Activated CD4-positive, alpha-beta T cell treated with anti-CD3 and anti-CD28 coated beads for 1 hour (primary cell): ENCODE measurements around the gene RYK.
A peak's percentile ranks its signal among the peaks of the same experiment; 100 is the strongest.
"Not testable (repeated sequence)": the region's sequence is repeated elsewhere in the genome, so short reads cannot be mapped to it uniquely, and the experiment has no call there.

ENCODE experiments used
- DNase-seq: peaks from one replicate; pipeline ENCODE4 v3.0.0-alpha.2; 2020

The RYK gene

DNA sequence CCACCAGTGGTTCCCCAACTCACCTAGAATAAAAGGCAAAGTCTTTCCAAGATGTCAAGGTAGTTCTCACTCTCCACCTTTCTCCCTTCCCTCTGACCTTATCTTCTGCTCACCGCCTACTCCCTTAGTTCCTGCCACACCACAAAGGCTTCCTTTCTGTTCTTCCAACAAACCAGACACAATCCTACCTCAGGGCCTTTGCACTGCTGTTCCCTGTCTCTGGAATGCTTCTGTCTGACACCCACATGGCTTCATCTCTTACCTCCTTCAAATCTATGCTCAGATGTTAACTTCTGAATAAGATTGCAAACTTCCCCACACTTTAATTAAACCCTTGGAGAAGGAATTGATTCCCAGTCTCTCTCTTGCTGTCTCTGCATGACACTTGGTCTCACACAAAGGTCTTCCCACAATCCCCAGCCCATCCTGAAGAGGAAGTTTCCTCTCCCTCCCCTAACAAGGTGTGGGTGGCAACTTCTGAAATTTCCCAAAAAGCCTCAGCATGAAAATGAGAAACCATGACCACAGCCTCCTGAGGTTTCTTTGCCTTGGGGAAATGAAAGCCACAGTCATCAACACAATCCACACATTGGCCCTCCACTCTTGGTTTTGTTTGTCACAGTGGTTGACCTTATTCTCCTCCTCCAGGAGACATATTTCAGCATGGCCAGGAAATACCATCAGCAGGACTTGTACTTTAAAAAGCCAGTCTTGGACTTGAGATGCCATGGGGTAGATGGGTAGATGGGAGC, 3.0 kb upstream of the RYK start:
- no peak for DNase-seq

DNA sequence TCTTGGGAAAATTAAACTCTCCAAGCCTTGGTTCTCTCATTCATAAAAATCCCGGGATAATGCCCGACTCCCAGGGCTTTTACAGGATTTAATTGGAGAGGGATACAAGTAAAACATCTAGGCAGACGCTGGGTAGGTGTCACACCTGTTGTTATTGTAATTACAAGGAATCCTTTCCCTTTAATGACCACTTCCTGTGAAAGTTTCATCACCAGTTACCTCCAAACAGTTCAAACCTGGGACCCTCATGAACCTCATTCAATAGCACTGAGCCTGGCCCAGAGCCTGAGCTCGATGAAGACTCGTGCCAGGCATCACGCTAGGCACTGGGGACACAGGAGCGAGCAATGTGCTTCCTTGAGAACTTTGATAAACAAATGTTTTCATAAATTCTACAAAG, 2.1 kb upstream of the RYK start:
- no peak for DNase-seq

DNA sequence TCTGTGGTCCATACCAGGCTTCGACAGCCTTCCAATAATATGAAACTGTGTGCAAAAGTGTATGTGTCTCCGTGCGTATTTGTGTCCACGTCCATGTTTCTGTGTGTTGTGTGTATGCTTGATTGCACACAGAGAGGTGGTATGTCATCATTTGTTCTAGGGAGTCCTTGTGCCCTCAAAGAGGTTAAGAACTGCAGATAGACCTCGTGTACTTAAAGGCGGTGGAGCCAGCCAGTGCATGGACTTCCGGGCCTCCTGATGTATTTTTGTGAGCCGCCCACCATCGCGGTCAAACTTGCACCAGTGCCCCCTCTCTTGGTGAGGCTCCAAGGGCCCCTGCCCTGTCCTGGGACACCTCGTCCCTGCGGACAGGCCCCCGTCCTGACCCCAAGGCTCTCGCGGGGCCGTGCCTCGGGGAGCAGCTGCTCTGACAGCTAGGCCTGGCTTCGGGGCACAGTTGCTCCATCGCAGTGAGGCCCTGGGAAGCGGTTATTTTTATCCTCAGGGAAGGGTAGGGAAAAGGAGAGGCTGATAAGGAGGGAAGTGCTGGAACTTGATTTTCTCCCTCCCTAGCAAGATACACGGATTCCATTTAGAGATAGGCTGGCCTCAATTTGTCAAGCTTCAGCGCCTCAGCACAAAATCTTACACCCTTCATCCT, 1.2 kb upstream of the RYK start:
- DNase-seq: no peak

DNA sequence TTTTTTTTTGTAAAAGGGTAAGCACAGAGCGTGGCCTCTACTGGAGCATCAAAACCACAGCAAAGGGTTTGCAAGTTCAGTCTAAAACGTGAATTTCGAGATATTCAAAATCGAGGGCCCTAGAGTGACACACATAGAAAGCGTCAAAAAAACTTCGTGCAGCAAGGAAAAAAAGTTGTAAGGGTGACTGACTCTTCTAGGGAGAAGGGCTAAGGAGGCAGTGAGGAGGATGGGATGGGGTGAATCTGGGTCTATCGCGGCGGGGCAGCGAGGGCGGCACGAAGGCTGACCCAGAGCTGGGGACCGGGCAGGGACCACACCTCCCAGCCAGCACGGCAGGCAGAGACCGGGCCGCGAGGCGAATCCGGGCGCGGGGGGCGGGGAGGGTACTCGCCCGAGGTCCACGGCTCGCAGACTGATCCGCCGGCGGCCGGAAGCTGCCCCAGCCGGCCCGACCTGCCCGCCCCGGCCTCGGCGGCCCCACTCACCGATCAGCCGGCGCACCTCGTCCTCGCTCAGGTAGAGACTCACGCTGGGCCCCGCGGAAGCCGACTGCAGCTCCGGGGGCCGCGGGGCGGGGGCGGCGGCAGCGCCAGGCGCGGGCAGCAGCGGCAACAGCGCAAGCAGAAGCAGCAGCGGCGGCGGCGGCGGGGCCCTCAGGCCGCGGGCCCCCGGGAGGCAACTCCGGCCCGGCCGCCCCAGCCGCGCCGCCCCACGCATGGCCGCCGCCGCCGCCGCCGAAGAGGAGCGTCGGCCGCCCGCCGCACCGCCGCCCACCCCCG, 533 bp downstream of the RYK start:
- DNase-seq: peak; percentile 24

DNA sequence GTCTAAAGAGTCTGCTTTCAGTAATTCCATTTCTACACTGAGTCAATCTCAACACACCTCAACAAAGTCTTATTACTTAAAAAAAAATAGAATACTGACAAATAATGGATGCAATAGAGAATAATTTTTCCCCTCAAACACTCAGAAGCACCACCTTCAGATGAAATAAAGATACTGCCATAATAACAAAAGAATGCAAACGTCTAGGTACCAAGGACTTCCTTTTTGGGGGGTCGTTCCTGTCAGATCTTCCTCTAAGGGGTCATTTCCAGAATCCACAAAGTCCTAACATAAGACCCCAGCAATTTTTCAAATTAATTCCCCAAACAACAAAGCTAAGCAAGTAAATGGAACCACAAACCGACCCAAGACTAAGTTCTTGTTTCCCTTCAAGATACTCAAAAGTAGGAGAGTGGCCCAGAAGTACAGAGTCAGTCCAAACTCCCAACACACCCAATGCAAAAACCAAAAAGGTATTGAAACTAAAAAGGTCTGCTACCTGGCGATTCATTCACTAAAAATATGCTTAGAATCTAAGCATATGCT, 1.3 kb downstream of the RYK start:
- DNase-seq: no peak

DNA sequence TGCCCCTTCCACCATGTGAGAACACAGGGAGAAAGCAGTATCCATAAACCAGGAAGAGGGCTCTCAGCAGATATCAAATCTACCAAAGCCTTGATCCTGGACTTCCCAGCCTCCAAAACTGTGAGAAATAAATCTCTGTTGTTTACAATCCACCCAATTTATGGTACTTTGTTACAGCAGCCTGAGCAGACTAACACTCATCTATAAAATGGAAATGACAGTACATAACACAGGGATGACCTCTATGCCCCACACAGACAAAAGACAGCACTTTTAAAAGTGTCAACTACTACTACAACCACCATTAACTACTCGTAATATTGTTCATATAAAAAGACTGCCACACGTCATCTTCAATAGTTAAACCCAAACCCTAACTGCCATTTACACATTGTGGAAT, 5.7 kb downstream of the RYK start:
- no peak for DNase-seq

DNA sequence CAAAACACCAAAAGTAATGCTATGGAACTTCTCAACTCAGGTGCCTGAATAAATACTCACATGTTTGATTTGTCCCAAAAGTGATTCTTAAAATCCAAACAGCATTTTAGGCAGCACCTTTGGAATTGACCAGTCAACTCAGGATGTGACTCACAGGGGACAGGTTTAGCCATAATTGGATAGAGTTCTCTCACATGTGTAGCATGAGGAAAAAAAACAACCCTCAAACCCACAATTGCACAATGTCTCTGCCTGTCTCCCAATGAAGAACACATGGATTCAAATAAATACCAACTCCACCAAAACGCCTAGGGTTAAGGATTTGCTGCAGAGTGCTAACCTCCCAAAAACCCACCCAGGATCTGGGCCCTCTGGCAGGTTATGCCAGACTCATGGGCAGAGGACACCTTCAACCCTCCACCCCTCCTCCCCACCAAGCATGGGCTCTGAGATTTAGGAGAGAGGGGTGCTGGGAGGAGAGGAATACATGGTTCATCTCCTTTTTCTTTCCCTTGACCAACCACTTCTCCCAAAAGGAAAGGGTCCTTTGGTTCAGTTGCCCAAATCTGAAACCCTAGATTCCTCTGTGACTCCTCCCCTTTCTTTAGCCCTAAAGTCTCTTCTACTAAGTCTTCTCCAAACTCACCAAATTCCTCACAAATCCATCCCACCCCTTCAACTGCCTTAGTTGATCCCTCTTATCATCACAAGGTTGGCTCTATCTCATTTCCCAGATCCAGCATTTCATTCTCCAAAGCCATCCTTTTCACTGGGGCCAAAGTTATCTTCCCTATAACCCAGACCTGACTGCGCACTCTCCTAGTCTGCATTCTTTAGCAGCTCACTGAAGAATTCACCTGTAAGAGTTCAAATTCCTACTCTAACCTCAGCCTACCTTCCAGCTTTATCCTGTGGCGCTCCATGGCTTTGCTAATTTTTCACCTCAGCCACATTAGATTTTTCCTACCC, 7.7 kb downstream of the RYK start:
- DNase-seq: no peak

DNA sequence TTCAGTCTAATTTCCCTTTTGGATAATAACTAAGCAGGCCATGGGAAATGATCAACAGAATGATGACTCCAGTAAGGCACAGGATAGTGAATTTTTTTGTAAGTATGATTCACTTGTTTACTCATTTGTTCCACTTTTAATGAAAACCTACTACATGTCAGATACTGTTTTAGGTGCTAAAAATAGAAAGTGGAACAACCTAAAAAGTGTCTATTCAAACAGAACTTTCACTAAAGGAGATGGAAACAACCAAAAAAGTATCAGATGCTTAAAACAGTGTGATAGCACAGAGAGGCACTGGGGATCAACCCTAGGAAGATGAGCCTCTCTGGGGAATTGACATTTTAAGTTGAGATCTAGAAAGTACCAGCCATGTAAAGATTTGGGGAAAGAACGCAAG, 11.1 kb downstream of the RYK start:
- no peak for DNase-seq

DNA sequence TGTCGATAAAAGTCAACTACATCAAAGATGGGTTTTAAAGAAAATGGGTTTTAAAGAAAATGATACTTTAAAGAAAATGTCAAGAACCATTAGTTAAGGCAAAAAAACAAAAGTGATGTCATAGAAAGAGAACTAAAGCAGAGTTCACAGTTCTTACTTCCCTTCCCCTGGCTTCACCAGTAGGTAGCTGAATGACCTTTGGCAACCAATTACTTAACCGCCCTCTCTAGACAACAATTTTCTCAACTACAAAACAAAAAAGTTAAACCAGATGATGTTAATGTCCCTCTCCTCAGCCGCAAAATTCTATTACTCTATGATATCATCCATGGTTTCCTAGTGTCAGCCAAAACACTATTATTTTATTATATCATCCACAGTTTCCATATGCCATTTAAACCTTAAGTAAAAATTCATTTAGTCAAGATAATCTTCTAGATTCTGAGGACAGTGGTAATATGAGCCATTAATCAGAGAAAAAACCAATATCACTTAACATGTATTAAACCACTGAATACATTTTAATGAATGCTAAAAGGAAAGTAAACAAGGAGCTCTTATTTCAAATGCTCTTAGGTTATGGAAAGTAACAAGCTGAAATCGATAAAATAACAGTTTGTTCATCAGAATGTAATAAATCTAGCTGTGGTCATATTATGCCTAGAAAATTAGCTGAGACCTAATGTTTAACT, 13.1 kb downstream of the RYK start:
- DNase-seq: no peak

DNA sequence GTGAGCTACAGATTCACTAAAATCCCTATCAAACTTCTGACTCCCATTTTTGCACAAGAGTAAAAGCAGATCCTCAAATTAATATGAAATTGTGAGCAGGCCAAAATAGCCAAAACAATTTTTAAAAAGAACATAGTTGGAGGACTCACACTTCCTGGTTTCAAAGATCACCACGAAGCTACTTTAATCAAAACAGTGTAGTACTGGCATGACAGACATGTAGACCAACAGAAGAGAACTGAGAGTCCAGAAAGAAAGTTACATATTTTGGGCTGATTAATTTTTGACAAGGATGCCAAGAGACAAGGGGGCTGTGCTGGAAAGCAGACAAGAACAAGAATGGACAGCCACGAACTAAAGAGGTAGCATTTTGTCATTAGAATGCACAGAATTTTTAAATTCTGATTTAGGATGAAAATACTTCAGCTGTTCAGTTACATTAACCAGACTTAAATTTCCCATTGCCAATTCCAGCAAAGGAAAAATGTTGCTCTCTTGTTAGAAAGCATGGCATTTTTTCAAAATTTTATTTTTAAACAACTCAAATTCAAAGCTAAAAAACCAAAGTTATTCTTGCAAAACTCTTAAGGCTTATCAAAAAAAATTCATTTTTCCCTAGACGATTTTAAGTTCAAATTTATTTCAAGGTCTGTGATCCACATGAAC, 14.0 kb downstream of the RYK start:
- no peak for DNase-seq

DNA sequence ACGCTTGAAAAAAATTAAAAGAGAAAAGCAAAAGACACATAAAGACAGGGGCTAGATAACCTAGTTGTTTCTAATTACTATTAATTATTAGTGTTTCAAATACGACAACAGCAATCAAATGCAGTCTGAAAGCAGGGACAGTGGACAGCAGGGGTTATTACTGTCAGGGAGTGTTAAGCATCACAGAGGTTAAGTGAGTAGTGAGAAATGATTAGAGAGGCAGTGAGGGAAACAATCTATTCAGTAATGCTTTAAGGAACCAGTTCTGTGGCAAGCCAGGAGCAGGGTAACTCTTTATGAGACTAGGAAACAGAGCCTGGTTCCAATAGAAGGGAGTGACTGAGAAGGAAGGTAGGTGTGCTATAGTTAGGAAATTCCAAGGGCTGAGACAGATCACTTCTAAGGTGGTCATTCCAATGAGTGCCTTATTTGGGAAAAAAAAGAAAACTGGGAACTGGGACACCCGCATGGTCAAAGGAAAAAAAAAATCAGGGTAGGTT, 15.0 kb downstream of the RYK start:
- no peak for DNase-seq

DNA sequence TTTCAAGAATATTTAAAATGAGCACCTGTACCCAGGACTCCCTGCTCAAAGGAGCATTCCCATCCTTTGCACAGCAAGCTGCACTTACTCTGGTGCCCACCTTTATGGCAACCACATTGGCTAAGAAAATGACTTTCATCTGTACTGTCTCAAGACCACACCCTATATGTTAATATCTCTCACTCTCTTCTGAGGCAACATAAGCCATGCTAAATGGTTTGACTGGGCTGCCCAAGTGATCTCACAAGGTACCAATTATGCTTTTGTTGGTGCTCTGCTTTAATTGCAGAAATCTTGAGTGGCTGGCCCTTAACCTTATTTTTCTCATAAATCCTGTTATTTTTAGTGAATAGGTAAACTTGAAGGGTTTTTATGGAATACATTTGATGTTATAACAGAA, 17.7 kb downstream of the RYK start:
- no peak for DNase-seq

DNA sequence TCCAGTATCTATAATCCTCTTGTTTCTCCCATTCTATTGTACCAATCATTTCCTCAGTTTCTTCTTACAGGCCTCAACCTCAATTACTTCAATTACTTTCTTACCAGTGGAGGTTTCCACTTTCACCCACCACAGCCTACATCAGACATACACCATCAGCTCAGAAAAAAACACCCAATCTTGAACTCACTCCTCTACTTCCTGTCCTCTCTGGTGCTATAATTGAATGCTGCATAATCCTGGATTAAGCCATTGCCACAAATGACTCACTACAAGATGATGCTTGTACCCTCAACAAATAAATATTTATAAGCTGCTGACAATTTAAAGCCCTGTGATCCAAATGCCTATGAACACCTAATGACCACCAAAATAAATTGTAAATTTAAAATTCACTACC, 18.5 kb downstream of the RYK start:
- DNase-seq: no peak

DNA sequence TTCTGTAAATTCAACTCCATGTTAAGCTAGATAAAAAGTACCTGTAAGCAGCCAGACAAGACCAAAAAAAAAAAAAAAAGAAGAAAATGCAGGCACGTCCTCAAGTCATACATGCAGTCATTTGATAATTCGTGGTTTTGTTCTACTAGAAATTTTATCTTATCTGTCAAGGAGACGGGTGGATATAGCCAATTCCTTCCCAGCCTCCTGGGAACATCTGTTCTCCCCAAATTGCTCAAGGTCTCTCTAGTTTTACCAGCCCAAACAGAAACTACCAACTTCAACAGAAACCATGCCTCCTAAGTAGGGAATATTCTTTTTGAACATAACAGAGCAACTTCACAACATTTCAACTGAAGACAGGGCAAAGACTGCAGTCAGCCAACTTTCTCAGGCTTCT, 19.5 kb downstream of the RYK start:
- no peak for DNase-seq

DNA sequence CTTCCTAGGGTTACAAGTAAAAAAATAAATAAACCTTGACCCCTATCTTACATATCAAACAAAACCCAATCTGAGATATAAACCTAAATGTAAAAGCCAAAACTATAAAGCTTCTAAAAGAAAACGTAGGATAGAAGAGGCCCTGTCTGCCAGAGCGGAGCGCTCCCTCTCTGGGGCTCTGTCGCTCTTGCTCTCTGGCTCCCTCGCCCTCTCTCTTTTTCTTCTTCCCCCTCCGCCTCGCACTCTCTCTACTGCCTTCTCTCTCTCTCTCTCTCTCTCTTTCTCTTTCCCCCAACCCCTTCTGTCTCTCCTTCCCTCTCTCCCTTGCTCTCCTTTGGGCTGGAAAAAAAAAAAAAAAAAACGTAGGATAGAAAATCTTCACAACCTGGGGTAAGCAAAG, 21.6 kb downstream of the RYK start:
- no peak for DNase-seq

DNA sequence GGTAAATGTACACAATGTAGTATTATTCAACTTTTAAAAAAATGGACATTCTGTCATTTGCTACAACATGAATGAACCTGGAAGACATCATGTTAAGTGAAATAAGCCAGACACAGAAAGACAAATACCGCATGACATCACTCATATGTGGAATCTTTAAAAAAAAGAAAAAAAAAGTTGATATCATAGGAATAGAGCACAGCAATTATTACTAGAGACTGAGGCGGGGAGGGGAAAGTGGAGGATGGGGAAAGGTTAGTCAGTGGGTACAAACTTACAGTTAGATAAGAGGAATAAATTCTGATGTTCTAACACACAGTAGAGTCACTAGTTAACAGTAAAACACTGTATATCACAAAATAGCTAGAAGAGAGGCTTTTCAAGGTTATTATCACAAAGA, 22.2 kb downstream of the RYK start:
- DNase-seq: no peak

DNA sequence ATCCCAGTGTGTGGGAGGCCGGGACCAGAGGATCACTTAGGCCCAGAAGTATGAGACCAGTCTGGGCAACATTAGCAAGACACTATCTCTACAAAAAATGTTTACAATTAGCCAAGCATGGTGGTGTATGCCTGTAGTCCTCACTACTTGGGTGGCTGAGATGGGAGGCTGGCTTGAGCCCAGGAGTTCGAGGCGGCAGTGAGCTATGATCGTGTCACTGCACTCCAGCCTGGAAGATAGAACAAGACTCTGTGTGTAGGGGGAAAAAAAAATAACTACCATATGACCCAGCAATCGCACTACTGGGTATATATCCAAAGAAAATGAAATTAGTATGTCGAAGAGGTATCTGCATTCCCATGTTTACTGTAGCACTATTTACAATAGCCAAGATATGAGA, 22.6 kb downstream of the RYK start:
- no peak for DNase-seq

DNA sequence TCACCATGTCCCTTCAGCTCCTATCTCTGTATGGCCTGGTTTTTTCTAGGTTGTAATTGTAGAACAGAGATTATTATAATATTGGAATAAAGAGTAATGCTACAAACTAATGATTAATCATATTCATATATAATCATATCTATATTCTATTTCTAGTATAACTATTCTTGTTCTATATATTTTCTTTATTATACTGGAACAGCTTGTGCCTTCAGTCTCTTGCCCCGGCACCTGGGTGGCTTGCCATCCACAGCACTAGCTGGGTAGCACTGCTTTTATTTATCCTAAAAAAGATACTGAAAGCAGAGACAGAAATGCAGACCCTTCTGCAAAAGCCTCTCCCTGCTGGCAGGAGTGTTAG, 25.9 kb downstream of the RYK start:
- not testable (repeated sequence) for DNase-seq

DNA sequence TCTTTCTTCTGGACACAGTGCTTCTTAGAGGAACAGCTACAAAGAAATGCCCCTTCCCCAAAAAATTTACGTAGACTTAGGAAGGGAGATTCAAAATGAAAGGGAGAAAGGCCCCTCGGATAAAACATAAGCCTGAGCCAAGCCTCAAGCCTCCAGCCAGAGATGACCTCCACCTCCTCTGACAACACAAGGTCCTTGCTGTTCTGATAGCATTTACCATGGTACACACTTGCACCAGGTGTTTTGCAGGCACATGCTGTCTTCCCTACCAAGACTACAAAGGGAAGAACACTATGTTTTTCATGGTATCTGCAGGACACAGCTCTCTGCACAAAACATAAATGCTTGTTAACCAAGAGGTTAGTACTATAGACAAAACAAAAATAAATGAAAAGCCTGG, 27.8 kb downstream of the RYK start:
- no peak for DNase-seq

DNA sequence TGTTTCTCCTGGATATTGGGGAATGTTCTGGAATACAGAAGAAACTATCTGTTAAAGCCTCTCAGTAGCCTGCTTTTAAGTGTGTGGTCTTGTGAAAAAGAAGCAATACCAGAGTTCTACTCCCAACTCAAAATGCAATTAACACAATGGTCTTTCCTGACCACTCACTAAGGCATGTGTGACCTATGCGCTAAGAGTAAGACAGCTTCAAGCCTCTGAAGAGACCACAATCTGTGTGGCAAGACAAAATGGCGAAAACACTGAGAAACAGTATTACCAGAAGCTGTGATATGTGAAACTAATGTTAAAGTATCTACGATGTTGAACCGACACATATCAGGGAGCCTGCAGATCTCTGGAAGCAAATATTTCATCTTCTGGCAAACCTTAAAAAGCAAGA, 33.8 kb downstream of the RYK start:
- no peak for DNase-seq

DNA sequence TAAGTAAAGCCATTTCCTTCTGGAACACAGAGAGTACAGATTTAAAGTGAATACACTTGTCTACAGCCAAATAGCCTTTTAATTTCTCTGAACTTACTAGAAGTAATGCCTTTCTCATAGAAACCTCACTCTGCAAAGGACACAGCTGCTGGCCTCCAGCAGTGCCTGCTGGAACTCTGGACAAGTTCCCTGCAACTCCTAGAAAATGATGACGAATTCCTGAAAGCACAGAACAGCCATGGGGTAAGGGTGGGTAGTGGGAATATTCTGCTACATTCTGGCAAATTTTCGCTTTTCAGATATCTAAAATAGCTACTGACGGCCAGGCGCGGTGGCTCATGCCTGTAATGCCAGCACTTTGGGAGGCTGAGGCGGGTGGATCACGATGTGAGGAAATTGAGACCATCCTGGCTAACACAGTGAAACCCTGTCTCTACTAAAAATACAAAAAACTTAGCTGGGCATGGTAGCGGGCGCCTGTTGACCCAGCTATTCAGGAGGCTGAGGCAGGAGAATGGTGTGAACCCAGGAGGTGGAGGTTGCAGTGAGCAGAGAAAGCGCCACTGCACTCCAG, 34.4 kb downstream of the RYK start:
- no peak for DNase-seq
